Kidney epithelial cell (primary cell): ENCODE data around the gene TRIM45. TPM values are rescaled to one million over a fixed set of nuclear protein-coding genes. Genes with fewer than 3 reads are reported as not detected.
A peak's percentile ranks its signal among the peaks of the same experiment; 100 is the strongest.

Experiments
- DNase-seq: peaks from one replicate; pipeline ENCODE4 v3.0.0-alpha.2; 2010; ENCODE audit warnings: low read depth
- H3K27me3 ChIP-seq: 2 replicates; pipeline ENCODE4 v1.6.0; 2011; ENCODE audit warnings: low read length; ENCODE audit not compliant: control insufficient read depth, insufficient read depth
- H3K36me3 ChIP-seq: 2 replicates; pipeline ENCODE4 v1.5.1; 2011; ENCODE audit warnings: low read length; ENCODE audit not compliant: control insufficient read depth, insufficient read depth
- H3K4me3 ChIP-seq: 2 replicates; pipeline ENCODE4 v1.5.1; 2011; ENCODE audit warnings: low read depth, mild to moderate bottlenecking, control low read depth, low read length
- total RNA-seq: library from RNA; depleted of rRNA; stranded (reverse); fragments of >200 nt; gene quantifications from 2 replicates; pipeline ENCODE4 v1.2.3, GENCODE V29; 2015
- TF ChIP-seq, protein P1 (sequence below): IDR thresholded peaks from 2 replicates; pipeline ENCODE4 v1.5.1; 2011; ENCODE audit warnings: mild to moderate bottlenecking, moderate library complexity, low read length, control low read depth, inconsistent platforms; ENCODE audit not compliant: insufficient read depth, poor library complexity, severe bottlenecking

Gene TRIM45
- total RNA-seq, 1 donor from 2014 or later: 7.4 TPM

DNA sequence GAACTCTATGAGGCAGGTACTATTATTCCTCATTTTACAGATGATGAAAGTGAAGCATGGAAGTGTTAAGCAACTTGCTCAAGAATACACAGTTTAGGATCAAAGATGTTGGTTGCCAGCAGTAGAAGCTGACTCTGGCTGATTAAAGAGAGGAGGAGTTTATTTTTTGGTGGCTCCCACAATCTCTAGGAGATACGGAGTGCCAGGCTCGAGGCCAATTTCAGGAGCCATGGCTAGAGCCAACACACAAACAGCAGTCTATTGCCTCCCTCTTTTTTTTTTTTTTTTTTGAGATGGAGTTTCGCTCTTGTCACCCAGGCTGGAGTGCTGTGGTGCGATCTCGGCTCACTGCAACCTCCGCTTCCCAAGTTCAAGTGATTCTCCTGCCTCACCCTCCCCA, 41.8 kb downstream of the TRIM45 start:
- DNase-seq: no peak
- Histone ChIP-seq H3K27me3 (no peaks in the 10 kb centered on the region), H3K4me3 (no peak overlapping the region), H3K36me3 (peaks cover 1% of the 10 kb centered on the region)
- TF ChIP-seq, protein P1, sequence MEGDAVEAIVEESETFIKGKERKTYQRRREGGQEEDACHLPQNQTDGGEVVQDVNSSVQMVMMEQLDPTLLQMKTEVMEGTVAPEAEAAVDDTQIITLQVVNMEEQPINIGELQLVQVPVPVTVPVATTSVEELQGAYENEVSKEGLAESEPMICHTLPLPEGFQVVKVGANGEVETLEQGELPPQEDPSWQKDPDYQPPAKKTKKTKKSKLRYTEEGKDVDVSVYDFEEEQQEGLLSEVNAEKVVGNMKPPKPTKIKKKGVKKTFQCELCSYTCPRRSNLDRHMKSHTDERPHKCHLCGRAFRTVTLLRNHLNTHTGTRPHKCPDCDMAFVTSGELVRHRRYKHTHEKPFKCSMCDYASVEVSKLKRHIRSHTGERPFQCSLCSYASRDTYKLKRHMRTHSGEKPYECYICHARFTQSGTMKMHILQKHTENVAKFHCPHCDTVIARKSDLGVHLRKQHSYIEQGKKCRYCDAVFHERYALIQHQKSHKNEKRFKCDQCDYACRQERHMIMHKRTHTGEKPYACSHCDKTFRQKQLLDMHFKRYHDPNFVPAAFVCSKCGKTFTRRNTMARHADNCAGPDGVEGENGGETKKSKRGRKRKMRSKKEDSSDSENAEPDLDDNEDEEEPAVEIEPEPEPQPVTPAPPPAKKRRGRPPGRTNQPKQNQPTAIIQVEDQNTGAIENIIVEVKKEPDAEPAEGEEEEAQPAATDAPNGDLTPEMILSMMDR: no peak

DNA sequence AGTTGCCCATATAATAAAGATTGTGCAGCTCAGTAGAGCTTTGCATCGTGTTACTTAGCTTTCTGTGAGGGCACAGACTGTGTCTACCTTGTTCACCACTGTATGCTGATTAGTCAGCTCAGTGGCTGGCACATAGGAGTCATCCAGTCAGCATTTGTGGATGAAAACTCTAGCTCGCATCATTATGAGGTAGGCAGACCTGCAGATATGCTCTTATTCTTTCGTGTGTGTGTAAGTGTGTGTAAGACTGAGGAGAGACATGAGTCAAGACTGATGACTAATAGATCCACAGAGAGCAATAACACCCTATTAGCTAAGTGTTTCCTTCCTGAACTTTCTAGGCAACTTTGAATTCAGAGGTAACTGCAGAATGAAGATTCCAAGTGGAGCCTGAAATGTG, 44.3 kb downstream of the TRIM45 start:
- TF ChIP-seq, protein P1: no peak
- DNase-seq: peak; percentile 90
- Histone ChIP-seq H3K4me3 (no peak overlapping the region), H3K27me3 (no peaks in the 10 kb centered on the region), H3K36me3 (peaks cover 1% of the 10 kb centered on the region)

DNA sequence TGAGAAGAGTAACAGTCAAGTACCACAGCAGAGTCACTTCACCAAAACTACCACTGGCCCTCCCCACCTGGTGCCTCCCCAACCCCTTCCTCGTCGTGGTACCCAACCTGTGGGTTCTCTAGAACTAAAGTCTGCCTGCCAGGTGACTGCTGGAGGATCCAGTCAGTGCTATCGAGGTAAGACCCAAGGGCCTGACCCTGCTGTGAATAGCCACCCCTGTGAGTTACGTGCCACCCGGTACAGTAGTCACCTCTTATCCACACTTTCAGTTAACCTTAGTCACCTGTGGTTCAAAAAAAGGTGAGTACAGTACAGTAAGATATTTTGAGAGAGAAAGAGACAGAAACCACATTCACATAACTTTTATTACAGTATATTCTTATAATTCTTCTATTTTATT, 44.9 kb downstream of the TRIM45 start:
- DNase-seq: no peak
- Histone ChIP-seq H3K36me3 (peaks cover 1% of the 10 kb centered on the region), H3K27me3 (no peaks in the 10 kb centered on the region), H3K4me3 (no peak overlapping the region)
- TF ChIP-seq, protein P1: no peak

DNA sequence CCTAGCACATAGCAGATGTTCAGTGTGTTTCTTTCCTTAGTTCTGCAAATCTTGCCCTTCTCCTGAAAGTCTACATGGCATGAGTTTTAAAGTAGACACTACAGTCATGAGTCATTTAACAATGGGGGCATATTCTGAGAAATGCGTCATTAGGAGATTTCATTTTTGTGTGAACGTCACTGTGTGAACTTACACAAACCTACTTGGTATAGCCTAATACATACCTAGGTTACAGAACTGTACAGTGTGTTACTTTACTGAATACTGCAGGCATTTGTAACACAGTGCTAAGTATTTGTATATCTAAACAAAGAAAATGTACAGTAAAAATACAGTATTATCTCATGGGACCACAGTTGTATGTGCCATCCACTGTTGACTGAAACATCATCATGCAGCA, 51.4 kb downstream of the TRIM45 start:
- TF ChIP-seq, protein P1: no peak
- H3K36me3 ChIP-seq: no peaks in the 10 kb centered on the region
- no peak for DNase-seq
- no peak overlapping the region for H3K4me3 ChIP-seq
- H3K27me3 ChIP-seq: no peaks in the 10 kb centered on the region

GRCh38 chr1:117069220-117069844, 52.2 kb downstream of the TRIM45 start:
- Histone ChIP-seq H3K4me3 (no peak overlapping the region), H3K36me3 (no peaks in the 10 kb centered on the region), H3K27me3 (no peaks in the 10 kb centered on the region)
- DNase-seq: no peak
- TF ChIP-seq, protein P1: no peak

- TF ChIP-seq, protein P1: no peak
- DNase-seq: no peak
- Histone ChIP-seq H3K4me3 (no peak overlapping the region), H3K27me3 (no peaks in the 10 kb centered on the region), H3K36me3 (no peaks in the 10 kb centered on the region)
Measured at GRCh38 chr1:117068580-117068979, 53.0 kb downstream of the TRIM45 start.
